Measurements from ENCODE around the gene TRANK1.
"Not testable (repeated sequence)": the region's sequence is repeated elsewhere in the genome, so short reads cannot be mapped to it uniquely, and the experiment has no call there.

The TRANK1 gene

DNA sequence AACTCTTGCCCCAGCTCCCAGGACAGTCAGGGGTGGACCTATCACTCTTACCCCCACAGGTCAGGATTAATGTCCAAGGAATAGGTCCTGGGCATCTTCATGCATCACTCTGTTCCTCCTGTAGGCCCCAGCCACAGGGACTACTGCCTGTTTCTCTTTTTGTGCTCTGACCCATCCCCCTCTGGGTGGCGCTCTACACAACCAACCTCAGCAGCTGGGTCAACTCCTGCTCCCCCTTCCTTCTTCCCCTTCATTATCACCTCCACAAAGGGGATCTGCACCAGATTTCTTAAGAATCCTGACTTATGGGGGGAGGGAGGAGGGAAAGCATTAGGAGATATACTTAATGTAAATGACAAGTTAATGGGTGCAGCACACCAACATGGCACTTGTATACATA, 12.2 kb upstream of the TRANK1 start:
- no peak for FAIRE-seq

DNA sequence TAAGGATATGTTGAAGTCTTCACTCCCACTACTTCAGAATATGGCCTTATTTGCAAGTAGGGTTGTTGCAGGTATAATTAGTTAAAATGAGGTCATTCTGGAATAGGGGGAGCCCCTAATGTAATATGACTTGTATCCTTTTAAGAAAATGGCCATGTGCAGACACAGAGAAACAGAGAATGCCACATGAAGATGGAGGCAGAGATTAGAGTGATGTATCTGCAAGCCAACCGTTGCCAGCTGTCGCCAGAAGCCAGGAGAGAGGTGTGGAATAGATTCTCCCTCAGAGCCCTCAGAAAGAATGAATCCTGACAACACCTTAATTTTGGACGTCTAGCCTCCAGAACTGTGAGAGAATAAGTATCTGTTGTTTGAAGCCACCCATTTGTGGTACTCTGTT, 11.3 kb upstream of the TRANK1 start:
- no peak for FAIRE-seq

DNA sequence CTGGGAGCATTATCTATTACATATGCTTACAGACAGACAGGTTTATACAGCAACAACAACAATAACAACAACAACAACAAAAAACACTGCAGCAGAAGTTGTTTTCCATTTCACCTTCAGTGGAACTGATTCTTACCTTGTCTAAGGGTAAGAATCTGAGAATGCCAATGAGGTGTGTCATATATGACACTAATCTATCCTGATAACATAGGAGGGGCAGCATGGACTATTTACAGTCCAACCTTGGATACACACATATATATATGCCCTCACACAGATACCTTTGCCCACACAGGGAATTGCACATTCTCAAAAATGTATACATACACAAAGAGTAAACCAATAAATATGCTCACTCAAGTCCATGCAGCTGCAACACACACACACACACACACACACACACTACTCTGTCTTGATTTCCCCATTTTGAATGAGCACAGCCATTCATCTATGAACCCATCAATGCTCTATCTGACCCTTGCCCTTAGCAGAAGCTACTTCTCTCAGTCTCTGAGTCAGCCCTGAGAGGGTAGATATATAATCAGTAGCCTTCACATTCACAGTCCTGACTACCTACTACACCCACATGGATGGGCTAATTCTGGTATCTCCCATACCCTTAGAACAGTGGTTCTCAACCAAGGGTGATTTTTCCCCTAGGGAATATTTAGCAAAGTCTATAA, 9.7 kb upstream of the TRANK1 start:
- FAIRE-seq = no peak

DNA sequence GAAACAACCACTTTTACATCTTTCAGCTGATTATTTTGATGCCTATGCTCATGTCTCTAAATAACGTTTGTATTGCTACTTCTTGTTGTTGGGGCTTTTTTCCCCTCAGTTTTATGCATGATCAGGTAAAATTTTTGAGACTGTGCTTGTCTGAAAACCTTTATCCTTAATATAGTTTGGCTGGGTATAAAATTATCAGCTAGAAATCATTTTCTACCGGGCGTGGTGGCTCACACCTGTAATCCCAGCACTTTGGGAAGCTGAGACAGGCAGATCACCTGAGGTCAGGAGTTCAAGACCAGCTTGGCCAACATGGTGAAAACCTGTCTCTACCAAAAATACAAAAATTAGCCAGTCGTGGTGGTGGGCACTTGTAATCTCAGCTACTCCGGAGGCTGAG, 3.0 kb upstream of the TRANK1 start:
- FAIRE-seq = not testable (repeated sequence)

DNA sequence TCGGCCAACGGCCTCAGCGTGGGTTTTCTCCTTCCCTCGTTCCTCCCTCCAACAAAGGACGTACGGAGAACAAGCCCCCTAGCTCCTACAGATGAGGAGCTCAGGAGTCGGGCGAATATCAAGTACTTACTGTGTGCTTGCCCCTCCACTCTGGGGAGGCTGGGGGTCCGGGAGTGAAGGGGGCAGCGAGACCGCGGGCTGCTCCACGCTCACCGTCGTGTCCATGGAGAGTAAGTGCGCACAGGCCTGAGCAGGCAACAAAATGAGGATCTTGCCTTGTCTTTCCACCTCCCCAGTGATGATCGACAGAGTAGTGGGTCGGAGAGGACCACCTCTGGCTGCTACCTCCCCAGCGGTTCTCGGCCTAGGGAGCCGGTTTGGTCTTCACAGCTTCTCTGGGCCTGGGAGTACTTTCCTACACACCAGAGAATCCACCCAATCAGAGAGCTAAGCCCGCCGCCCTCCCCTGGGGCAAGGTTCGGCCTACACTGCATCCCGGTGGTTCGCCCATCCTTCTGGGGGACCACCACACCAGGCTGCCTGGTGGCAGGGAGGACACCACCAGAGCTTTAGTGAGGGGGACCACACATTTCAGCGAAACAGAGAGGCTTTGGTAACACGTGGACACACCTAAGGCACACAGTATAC, 603 bp upstream of the TRANK1 start:
- FAIRE-seq = no peak

DNA sequence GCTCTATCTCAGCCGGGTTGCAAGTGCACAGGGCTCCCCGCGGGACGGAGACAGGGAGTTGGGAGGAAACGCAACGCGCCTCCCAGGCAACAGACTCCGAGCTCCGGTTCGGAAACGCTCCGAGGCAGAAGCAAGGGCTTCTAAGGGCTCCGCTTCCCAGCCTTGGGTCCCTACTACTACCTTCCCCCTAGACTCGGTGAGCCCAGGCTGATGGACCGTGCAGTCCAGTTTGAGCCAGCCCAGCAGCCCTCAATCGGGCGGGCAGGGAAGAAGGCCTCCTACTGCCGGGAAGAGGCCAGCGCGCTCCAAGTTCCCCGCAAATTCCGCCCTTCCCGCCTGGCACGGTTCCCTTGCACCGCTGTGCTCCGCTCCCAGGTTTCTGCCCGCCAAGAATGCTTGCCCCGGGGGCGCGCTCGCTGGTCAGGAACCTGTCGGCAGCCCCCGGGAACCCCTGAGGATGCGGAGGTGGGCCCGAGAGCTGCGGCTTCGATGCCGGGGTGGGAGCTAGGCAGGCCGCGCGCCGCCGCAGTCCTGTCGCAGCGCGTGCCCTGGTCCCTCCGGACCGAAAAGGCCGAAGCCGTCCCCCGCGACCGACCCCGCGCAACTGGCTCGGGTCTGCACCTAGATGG, 728 bp downstream of the TRANK1 start:
- FAIRE-seq = no peak

DNA sequence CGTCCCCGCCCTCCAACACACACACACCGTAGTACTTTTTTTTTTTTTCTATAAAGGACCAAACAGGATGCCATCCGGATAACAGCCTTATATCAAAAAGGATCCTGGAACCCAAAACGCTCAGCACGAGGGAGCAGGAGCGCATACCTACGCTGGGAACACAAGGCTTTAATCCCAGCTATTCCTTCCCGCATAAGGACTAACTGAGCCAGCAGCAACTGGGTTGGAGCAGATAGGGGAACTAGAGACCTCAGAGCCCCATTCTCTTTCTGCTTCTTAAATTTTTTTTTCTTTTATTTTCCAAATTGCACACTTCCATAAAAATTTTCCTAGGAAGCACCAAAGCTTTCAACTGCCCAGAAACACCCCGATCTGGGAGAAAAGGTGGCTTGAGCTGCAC, 1.3 kb downstream of the TRANK1 start:
- FAIRE-seq = no peak

DNA sequence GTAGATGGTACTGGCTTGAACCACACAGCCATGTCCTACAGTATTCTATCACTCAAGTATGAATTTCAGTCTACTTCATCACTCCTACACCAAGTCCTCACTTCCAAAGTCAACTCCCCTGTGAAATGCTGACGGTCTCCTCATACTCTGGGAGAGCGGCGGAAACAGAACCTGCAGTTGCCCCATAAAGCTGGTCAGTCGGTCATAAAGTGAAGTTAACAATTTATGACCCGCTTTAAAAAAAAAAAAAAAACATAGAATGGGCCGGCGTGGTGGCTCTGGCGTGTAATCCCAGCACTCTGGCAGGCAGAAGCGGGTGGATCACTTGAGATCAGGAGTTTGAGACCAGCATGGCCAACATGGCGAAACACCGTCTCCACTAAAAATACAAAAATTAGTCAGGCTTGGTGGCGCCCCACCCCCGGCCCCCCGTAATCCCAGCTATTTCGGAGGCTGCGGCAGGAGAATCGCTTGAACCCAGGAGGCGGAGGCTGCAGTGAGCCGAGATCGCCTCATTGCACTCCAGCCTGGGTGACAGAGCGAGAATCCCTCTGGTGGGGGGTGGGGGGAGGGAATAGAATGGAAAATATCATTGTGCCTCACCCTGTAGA, 2.1 kb downstream of the TRANK1 start:
- no peak for FAIRE-seq

DNA sequence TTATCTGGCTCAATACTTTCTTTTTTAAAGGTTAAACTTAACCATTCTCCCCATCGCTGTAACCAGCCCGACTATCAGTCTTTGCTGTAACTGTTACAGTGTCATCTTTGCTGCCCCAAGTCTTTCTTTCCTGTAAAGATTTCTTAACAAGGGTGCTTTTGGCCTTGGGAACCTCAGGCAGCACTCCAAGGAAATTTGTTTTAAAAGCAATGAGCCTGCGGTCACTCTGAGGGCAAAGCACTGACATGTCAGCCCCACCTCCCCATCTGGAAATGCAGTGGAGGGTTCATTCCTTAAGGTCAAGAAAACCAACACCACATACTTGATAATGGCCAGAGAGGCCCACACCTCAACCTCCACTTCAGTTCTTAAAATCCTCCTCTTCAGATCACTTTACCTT, 3.2 kb downstream of the TRANK1 start:
- FAIRE-seq = no peak

DNA sequence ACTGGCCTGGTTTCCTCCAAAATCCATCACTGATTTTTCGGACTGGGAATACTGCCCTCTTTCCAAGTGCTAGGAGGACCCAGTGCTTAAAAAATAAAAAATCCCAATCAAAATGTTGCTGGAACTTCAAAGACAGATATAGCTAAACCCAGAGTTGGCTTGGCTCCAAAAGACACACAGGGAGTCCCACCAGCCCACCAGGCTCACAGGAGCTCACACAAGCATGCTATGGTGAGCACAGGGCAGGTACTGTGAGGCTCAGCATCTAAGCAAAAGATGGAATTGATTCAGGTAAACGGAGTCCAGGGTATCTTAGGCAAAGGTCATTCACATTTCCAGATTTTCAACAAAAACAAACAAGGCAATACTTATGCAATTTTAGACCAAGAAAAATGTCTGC, 3.7 kb downstream of the TRANK1 start:
- no peak for FAIRE-seq

DNA sequence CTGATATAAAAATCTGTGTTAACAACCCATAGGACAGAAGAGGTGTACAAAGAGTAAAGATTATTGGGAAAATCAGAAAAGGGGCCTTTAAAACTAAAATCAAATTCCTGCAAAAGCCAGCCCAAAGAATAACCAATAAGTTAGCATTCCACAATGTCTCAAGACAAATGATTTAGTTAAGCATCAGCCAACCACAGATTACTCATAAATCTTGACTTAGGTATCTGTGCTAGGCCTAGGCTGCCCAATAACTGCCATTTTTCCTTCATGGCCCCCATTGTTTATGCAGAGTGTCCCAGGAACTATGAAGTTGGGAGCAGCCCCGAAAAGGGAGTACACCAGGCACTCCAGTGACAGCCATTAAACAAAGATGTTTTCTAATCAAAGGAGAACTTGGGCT, 7.4 kb downstream of the TRANK1 start:
- FAIRE-seq = no peak

DNA sequence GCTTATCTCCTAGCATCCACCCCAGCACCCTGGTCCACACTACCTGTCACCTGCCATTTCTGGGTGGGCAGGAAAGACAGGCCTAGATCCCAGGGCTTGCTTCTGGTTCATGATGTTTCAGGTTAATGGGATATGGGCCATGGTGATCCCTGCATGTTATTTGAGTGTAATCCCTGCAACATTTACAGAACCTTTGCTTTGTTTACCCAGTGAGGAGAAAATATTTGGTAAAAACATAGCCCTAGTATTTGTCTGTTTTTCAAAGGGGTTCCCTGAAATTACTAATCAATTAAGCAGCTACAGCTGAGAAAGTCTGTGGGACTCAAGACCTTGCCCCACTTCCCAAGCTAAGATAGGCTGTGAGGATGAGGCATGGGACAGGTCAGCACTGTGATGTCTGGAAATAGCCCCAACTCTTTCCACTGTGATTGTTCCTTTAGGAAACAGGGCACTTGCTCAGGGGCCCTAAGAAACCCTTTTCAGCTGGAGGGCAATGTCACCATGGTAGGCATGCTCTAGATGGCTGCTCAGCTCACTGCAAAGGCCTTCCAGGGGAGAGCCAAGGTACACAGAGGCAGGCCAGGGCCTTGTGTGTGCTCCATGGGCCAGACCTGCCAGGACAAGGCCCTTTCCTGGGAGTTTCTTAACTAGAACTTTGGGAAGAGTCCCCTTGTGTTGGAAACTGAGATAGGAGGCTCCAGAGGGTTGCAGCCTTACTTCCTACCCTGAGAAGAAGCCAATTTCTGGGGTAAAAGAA, 11.1 kb downstream of the TRANK1 start:
- FAIRE-seq = no peak

DNA sequence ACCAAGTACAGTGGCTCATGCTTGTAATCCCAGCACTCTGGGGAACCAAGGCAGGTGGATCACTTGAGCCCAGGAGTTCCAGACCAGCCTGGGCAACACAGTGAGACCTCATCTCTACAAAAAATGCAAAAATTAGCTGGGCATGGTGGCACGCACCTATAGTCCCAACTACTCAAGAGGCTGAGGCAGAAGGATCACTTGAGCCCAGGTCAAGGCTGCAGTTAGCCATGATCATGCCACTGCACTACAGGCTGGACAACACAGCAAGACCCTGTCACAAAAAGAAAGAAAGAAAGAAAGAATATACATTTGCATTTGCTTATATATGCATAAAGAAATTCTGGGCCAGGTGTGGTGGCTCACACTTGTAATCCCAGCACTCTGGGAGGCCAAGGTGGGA, 13.4 kb downstream of the TRANK1 start:
- FAIRE-seq = not testable (repeated sequence)

DNA sequence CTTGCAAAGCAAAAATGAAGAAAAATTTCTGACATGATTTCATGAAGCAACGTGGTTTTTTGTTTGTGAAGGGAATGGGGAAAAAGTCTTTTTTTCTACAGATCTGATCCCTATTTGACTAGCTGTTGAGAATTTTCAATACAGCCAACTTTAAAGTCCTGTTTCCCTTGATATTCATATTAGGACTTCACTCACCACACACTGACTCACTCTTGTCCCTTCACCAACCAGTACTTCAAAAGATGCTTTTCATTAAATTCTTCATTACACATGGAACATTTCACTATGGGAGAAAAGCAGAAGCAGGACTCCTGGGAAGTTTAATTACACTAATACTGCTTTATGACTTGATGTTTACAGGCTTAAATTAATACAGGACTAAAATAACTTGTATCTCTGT, 16.6 kb downstream of the TRANK1 start:
- no peak for FAIRE-seq

DNA sequence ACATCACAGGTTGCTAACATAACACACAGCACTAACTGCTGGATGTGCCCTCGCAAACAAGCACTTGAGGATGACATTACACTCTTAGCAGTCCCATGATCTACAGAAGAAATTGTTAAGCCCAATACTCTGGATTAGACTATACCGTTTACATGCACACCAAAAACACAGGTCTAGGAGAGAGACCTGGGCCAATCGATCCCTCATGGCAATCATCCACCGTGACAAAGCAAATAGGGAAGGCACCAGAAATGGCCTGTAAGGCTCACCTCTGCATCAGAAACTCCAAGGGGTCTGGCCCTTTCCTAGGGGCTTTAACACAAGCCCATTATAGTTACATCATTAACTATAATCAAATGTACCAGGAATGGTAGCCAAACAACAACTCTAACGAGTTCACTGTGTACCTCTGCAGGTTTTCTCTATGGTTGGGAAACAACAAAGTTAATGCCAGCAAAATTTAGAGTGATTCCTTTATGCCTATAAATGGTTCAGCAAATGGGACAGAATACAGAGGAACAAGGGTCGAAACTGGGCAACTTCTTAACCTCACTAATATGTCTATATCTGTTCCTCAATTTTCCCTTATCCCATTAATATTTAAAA, 18.5 kb downstream of the TRANK1 start:
- FAIRE-seq = no peak

DNA sequence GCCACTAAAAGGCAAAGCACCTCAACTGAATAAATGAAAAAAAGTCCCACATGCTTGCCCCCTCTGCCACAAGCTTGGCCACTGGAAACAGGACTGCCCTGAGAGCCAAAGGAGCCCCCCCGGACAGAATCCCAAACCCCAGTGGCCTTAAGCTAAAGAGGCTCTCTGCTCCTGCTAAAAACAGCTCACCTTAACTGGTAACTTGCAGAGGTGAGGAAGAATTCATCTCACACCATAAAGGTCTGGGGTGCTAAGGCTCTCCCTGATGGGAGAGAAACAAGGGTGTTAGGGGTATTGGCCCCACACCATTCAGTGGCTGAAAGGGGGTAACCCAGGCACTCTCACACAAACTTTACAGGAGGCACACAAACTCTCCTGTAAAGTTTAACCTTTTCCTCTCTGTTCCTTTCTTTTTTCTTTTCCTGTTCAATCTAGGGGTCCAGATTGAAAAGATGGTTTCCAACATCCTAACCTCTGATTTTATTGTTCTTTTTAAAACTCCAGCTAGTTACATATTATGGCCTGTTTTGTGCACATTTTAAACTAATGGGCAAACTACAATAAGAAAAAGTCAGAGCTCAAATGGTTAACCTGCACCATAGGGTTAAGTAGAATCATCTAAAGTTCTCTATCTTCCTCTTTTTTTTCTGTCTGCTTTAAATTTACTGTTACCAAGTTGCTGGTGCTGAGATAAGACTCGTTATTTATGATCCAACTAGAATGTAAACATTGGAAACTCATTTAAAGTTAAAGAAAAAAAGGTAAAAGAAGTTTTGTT, 19.9 kb downstream of the TRANK1 start:
- FAIRE-seq = no peak

DNA sequence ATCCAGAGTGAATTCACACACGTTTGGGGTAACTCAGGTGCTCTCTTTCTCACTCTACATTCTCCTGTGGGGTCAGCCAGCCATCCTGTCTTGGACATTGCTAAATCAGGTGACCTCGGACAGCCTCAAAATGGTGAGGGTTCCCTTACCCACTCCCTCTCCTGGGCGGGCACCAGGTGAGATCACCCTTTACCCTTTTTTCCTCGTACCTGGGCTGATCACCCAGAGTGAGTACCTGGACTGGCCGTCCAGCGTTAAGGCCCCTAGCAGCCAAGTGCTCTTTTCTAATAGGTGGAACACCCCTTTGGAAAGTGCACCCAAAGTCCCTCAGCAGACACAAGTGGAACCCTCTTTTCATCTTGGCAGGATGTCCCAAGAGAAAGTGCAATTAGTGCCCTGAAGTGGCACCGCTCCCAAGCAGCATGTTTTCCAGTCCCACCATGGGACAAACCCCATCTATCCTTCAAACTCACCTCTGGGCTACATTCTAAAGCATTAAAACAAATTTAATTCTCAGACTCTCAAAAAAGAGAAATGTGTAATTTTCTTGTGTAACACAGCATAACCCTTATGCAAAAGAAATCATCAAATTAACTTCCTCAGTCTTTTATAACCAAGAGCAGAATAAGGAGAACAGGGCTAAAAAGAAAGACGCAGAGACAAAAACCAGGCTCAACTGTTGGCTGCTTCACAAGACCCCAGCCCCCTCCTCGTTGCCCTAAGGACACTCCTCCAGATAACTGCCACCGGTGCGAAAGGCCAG, 20.7 kb downstream of the TRANK1 start:
- FAIRE-seq = no peak

DNA sequence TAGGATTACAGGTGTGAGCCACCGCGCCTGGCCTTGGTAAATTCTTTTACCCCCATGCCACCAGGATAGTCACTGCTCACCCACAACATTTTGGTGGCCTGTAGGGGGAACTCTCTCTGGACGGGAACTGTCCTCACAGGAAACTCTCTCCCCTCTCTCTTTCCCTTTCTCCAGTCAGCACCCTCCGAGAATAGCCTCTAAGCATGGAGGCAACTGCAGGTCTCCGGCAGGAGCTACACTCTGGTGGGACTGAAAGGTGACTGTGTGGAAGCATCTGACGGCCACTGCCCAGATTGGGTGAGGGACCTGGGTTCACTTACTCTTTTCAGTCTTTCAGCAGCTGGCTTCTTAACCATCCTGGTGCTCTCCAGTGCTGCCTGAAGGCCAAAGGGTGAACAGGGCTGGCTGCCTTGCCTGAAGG, 21.3 kb downstream of the TRANK1 start:
- no peak for FAIRE-seq

DNA sequence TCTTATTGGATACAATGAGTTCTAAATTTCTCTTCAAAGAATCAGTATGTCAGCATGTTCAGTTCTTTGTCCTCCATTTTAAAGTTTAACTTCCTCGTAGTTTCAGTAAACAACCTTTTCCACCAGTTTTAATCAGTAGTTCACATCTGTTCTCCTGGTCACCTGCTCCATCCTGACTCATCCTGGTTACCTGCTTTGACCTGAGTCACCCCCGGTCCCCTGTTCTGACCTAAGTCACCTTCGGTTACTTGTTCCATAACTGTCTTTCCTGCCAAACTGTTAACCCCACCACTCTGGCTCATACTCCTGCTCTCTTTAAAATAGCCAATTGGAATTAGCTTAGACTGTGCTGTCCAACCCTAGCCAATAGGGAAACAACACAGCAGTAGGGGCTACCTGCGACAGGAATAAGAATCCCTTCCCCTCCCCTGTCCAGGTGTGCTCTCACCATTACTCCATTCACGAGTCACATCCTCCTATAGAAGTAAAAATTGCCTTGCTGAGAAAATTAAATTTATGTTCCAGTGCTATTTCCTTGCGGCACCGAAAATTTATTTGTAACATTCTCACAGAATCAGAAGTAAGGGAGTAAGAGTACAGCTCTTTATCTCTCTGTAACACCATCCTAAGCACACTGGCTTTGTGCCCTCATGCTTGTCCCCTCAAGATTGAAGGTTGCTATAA, 23.8 kb downstream of the TRANK1 start:
- no peak for FAIRE-seq

DNA sequence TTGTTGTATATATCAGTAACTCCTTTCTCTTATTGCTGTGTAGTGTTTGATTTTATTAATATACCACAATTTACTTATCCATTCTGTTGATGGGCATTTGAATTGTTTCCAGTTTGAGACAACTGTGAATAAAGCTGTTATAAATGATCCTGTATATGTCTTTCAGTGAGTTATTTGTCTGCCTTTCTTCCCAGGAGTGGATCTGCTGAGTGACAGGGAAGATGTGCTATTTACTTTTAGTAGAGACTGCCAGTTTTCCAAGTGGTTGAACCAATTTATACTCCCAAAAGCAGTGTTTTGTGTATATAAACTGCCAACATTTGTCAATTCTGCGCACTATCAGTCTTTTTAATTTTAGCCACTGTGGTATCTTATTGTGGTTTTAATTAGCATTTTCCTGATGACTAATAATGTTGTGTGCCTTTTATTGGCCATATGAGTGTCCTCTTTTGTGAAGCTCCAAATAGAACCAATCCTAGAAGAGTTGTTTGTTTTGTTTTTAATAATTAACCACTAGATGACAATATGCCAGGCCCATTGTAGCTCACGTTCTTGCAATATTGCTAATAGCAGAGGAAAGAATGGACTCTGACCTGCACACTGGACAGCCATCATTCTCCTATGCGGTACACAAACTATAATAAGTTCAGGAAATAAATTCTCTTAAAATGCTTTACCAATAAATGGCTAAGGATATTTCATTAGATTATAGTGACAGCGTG, 25.3 kb downstream of the TRANK1 start:
- FAIRE-seq = no peak

Data from colon (tissue), 2 donors.